HG02610 (cell line): ENCODE data around the gene SLC49A3.

ENCODE experiments used
- ATAC-seq: cut with Tn5 transposase; IDR thresholded peaks from one replicate; pipeline ENCODE4 v1.9.1; 2021; ENCODE audit warnings: mild to moderate bottlenecking, moderate library complexity; ENCODE audit not compliant: unreplicated experiment

The SLC49A3 gene

DNA sequence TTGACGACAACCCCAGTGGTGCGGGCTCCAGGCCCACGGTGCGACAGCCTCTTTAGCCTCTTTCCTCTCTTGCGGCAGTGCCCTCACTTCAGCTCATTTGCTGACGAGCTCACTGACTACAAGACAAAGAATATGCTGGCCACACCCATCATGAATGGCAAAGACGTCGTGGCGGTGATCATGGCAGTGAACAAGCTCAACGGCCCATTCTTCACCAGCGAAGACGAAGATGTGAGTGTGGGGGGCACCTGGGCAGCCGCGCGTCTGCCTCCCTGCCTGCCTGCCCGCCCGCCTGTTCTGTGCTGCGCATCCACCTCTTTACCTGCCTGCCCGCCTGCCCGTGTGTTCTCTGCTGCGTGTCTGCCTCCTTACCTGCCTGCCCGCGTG lies 54.4 kb downstream of the SLC49A3 start:
- ATAC-seq: no peak

DNA sequence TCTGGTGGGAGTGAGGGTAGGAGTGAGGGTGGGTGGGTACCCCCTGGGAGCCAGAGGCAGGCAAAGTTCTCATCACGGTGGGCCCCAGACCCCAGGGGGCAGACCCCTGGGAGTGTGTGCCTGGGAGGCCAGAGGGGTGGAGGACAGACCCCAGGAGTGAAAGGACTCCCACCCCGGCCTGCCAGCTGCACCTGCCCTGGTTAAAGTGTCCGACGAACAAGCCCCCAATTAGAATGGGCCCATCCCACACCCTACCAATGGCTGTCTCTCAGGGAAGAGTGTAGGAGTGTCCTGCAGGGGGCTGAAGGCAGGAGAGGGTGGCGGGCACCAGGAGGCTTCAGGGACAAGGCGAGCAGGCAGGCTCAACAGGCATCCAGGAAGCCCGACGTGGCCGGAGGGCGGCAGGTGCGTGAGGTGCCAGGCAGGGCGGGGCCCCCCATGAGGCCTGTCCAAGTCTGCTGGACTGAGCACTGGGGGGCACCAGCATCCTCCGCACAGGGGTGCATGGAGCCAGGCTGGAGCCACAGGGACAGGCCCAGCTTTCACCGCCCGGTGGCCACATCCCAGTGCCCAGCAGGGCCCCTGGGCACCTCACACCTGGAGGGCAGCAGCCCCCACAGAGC lies 54.9 kb downstream of the SLC49A3 start:
- ATAC-seq: no peak

DNA sequence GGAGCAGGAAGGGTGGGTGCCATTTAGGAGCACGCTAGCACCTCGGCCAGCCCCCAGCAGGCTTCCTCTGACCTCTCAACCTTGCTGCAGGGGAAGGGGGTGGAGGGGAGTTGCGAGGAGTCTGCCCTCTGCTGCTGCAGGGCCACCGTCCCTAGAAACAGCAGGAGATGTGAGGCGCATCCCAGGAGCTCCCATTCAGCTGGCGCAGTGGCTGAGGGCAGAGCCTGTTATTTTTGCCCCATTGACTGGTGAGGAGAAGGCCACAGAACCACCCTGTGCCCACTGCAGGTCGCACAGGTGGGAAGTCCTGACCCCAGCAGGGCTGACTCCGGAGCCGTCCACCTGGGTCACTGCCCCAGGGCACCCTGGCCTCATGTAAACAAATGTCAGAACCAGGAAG lies 55.5 kb downstream of the SLC49A3 start:
- ATAC-seq: no peak

DNA sequence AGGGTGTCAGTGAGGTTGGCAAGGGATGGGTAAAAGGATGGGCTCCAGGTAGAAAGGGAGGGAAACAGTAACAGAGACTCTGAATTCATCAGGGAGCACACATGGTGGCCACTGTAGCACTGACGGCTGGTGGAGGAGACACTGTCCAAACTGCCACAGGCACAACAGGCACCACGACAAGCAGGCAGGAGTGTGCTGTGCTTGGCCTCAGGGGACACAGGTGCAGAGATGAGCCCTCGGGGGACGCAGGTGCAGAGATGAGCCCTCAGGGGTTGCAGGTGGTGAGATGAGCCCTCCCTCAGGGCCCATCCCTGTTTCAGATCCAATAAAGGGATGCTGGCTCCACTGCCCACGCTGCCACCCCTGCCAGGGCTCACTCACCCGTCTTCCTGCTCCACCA lies 56.0 kb downstream of the SLC49A3 start:
- no peak for ATAC-seq

DNA sequence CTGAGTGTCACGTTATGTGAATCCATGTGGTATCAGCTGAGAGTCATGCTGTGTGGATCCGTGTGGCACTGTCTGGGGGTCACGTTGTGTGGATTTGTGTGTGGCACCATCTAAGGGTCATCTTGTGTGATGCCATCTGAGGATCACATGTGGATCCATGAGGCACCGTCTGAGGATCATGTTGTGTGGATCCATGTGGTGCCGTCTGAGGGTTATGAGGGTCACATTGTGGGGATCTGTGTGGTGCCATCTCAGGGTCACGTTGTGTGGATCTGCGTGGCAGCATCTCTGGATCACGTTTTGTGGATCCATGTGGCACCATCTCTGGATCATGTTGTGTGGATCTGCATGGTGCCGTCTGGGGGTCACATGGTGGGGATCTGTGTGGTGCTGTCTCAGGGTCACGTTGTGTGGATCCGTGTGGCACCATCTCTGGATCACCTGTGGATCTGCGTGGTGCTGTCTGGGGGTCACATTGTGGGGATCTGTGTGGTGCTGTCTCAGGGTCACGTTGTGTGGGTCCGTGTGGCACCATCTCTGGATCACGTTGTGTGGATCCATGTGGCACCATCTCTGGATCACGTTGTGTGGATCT lies 56.7 kb downstream of the SLC49A3 start:
- no peak for ATAC-seq
